Activated B cell treated with CpG ODN at 0.5 μM for 24 hours (primary cell): ENCODE results near the gene INSYN1. TPM values are rescaled to one million over a fixed set of nuclear protein-coding genes. Genes with fewer than 3 reads are reported as not detected.

Experiments
- ATAC-seq: fragments of 200-7000 bp; cut with Tn5 transposase; one replicate; pipeline ENCODE4 v1.10.0; 2021; ENCODE audit warnings: low read depth, mild to moderate bottlenecking, moderate library complexity
- CTCF ChIA-PET: fragments of 350-600 bp; sonication (Branson Sonifier 250); formaldehyde crosslinking; loops from one replicate; lab custom pipeline; 2021; ENCODE audit warnings: antibody characterized with exemption; lab: Charles Lee
- POLR2A ChIA-PET: fragments of 350-600 bp; sonication (Branson Sonifier 250); formaldehyde crosslinking; loops from one replicate; lab custom pipeline; 2021; ENCODE audit warnings: antibody characterized with exemption; lab: Charles Lee
- DNase-seq: peaks from one replicate; pipeline ENCODE4 v3.0.0; 2022
- H3K27ac Mint-ChIP-seq: one replicate; pipeline ENCODE4 v1.8.0; 2020; ENCODE audit warnings: mixed read lengths
- H3K27me3 Mint-ChIP-seq: one replicate; pipeline ENCODE4 v1.8.0; 2021; ENCODE audit warnings: mixed read lengths
- H3K36me3 Mint-ChIP-seq: one replicate; pipeline ENCODE4 v1.8.0; 2021; ENCODE audit warnings: low read depth, mixed read lengths
- H3K4me1 Mint-ChIP-seq: one replicate; pipeline ENCODE4 v1.8.0; 2021; ENCODE audit warnings: mixed read lengths
- H3K4me3 Mint-ChIP-seq: one replicate; pipeline ENCODE4 v1.8.0; 2020; ENCODE audit warnings: mild to moderate bottlenecking, mixed read lengths
- H3K9me3 Mint-ChIP-seq: one replicate; pipeline ENCODE4 v1.8.0; 2020; ENCODE audit warnings: mixed read lengths
- intact Hi-C: fragments of 100-400 bp; cut with micrococcal nuclease; formaldehyde crosslinking; loops from one replicate; pipeline ENCODE4 v1.15.1; 2024
- total RNA-seq: library from RNA; stranded (reverse); gene quantifications from 2 replicates; pipeline ENCODE4 v1.2.3, GENCODE V29; 2022
- TF ChIP-seq, protein P1 (sequence below): fragments of 200-600 bp; IDR thresholded peaks from one replicate; pipeline ENCODE4 v1.8.0; 2022; ENCODE audit warnings: antibody characterized with exemption, mild to moderate bottlenecking

Gene INSYN1
- total RNA-seq, 1 donor from 2014 or later = not detected

DNA sequence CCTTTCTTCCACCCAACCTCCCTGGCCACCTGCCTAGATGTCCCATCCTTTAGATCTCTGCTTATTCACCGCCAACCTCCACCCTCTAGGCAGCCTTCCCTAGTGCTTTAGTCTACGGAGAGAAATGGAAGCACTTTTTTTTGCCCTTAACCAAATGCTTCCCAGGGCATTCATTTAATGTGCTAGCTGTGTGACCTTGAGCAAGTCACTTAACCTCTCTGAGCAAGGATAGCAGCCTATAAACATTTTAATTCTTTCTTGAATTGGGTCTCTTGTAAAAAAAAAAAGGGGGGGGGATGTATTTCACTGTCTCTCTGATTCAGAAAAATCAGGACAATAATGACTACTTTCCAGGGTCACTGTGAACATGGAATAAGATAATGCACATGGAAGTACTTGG, 3.2 kb upstream of the INSYN1 start:
- Mint-ChIP-seq H3K4me3 (no peak overlapping the region), H3K36me3 (no peaks in the 10 kb centered on the region), H3K9me3 (no peaks in the 10 kb centered on the region), H3K4me1 (peaks cover 2% of the 10 kb centered on the region), H3K27ac (no peak overlapping the region), H3K27me3 (peaks cover 32% of the 10 kb centered on the region)
- CTCF ChIA-PET = no interaction called here
- intact Hi-C loops = no loop called here
- POLR2A ChIA-PET = no interaction called here
- no peak for ATAC-seq
- DNase-seq = no peak
- TF ChIP-seq, protein P1, sequence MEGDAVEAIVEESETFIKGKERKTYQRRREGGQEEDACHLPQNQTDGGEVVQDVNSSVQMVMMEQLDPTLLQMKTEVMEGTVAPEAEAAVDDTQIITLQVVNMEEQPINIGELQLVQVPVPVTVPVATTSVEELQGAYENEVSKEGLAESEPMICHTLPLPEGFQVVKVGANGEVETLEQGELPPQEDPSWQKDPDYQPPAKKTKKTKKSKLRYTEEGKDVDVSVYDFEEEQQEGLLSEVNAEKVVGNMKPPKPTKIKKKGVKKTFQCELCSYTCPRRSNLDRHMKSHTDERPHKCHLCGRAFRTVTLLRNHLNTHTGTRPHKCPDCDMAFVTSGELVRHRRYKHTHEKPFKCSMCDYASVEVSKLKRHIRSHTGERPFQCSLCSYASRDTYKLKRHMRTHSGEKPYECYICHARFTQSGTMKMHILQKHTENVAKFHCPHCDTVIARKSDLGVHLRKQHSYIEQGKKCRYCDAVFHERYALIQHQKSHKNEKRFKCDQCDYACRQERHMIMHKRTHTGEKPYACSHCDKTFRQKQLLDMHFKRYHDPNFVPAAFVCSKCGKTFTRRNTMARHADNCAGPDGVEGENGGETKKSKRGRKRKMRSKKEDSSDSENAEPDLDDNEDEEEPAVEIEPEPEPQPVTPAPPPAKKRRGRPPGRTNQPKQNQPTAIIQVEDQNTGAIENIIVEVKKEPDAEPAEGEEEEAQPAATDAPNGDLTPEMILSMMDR = no peak

DNA sequence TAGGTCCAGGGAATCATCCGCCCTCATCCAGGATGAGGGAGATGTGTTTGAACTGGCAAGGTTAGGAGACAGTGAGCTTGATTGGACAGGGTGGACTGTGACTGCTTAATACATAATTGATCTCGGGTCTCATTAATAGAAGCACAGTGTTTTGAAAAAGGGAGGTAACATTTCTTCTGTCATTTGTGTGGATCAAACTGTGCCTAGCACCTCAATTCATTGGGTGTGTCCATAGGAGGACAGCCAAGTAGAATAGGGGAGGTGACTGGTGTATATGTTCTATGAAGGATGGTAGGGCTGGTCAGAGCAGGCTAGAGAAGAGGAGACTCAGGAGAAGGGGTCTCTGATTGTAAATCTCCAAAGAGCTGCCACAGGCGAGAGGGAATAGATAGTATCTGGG, 2.8 kb upstream of the INSYN1 start:
- POLR2A ChIA-PET = no interaction called here
- H3K36me3 Mint-ChIP-seq = no peaks in the 10 kb centered on the region

DNA sequence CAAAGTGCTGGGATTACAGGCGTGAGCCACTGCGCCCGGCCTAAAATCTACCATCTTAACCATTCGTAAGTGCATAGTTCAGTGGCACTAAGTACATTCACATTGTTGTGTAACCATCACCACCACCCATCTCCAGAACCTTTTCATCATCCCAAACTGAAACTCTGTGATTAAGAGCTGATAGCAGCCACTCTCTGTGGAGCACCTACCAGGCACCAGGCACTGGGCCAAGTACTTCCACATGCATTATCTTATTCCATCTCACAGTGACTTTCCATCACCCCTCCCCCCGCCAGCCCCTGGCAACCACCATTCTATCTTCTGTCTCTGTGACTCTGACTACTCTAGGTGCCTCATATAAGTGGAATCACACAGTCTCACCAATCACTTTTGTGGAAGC, 2.3 kb upstream of the INSYN1 start:
- no peaks in the 10 kb centered on the region for H3K36me3 Mint-ChIP-seq
- H3K27ac Mint-ChIP-seq = no peak overlapping the region
- no peak for DNase-seq
- no peak for ATAC-seq
- no peak overlapping the region for H3K4me3 Mint-ChIP-seq
- H3K27me3 Mint-ChIP-seq = peaks cover 38% of the 10 kb centered on the region
- H3K9me3 Mint-ChIP-seq = no peaks in the 10 kb centered on the region
- intact Hi-C loops = no loop called here
- CTCF ChIA-PET = no interaction called here
- peaks cover 2% of the 10 kb centered on the region for H3K4me1 Mint-ChIP-seq
- TF ChIP-seq, protein P1 = no peak
- POLR2A ChIA-PET = no interaction called here

More for the DNA sequence above, 2.8 kb upstream of the INSYN1 start:
- TF ChIP-seq, protein P1 = no peak
- H3K4me1 Mint-ChIP-seq = peaks cover 2% of the 10 kb centered on the region
- no peak for ATAC-seq
- H3K27me3 Mint-ChIP-seq = peaks cover 34% of the 10 kb centered on the region
- intact Hi-C loops = no loop called here
- DNase-seq = no peak
- H3K27ac Mint-ChIP-seq = no peak overlapping the region
- H3K4me3 Mint-ChIP-seq = no peak overlapping the region
- CTCF ChIA-PET = no interaction called here
- H3K9me3 Mint-ChIP-seq = no peaks in the 10 kb centered on the region

DNA sequence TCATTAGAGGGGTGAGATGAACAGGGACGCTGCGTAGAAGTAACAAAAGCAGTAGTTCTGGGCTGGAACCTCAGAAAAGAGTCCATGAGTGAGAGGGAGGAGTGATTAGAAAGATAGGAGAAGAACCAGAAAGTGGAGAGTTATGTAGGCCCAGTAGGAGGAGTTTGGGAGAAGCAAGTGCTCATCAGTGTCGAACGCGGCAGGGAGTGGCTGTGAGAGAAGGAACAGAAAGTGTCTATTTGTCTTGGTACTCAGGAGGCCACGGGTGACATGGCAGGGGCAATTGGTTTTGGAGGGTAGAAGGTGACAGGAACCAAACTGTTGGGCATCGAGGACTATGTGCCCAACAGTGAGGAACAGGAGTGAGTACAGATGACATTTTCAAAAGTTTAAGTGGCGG, 1.3 kb upstream of the INSYN1 start:
- TF ChIP-seq, protein P1 = no peak
- ATAC-seq (no peak), DNase-seq (no peak)
- no peaks in the 10 kb centered on the region for H3K36me3 Mint-ChIP-seq
- H3K9me3 Mint-ChIP-seq = no peaks in the 10 kb centered on the region
- intact Hi-C loops = no loop called here
- H3K27ac Mint-ChIP-seq = no peak overlapping the region
- ChIA-PET POLR2A (no interaction called here), CTCF (no interaction called here)
- peaks cover 2% of the 10 kb centered on the region for H3K4me1 Mint-ChIP-seq
- no peak overlapping the region for H3K4me3 Mint-ChIP-seq
- H3K27me3 Mint-ChIP-seq = peaks cover 41% of the 10 kb centered on the region

DNA sequence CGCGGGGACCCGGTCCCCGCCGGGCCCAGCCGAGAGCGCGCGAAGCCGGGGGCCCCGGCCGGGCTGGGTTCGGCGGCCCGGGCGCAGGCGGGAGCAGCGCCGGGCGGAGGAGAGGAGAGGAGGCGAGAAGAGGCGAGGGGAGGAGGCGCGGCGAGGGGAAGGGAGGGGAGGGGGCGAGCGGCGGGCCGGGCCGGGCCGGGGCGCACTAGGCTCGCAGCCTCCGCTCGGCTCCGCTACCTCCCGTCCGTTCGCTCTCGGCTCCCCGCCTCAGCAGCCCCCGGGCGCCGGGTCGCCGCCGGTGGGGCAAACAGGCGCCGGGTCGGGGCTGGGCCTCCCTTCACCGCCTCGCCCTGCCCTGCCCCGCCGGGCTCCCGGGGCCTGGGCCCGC, 351 bp downstream of the INSYN1 start:
- Mint-ChIP-seq H3K9me3 (no peaks in the 10 kb centered on the region), H3K4me1 (peaks cover 2% of the 10 kb centered on the region), H3K4me3 (no peak overlapping the region), H3K36me3 (no peaks in the 10 kb centered on the region), H3K27ac (no peak overlapping the region), H3K27me3 (peaks cover 40% of the 10 kb centered on the region)
- TF ChIP-seq, protein P1 = no peak
- intact Hi-C loops = no loop called here
- ChIA-PET POLR2A (no interaction called here), CTCF (no interaction called here)
- DNase-seq = no peak
- no peak for ATAC-seq
